PFSK-1 (cell line): Measurements from ENCODE around the gene TCF7L1.

Experiments used
- FOXP2 ChIP-seq: optimal IDR thresholded peaks from 2 replicates; pipeline ENCODE3; 2011; ENCODE audit warnings: borderline replicate concordance, control low read depth, inconsistent platforms; ENCODE audit not compliant: insufficient read depth; ENCODE audit errors: extremely low read length, extremely low read depth
- POLR2AphosphoS5 ChIP-seq: IDR thresholded peaks from 2 replicates; pipeline ENCODE4 v1.6.1; 2012; ENCODE audit warnings: low read depth, mild to moderate bottlenecking, control low read depth, low read length, moderate library complexity
- REST ChIP-seq, 2 experiments: IDR thresholded peaks; 2 replicates each; pipeline versions ENCODE4 v1.6.1 to v1.8.0; 2011 to 2012; ENCODE audit warnings: low read depth in 2 of 2, low read length in 2 of 2, control low read depth in 1 of 2, inconsistent platforms in 1 of 2, mild to moderate bottlenecking in 1 of 2, moderate library complexity in 1 of 2; ENCODE audit not compliant: insufficient read depth in 1 of 2
- SIN3A ChIP-seq: IDR thresholded peaks from 2 replicates; pipeline ENCODE4 v1.6.1; 2012; ENCODE audit warnings: mild to moderate bottlenecking, low read length, moderate library complexity, borderline replicate concordance; ENCODE audit not compliant: insufficient read depth
- TAF1 ChIP-seq: IDR thresholded peaks from 2 replicates; pipeline ENCODE4 v1.6.1; 2012; ENCODE audit warnings: low read length, control low read depth, borderline replicate concordance; ENCODE audit not compliant: insufficient read depth

DNA sequence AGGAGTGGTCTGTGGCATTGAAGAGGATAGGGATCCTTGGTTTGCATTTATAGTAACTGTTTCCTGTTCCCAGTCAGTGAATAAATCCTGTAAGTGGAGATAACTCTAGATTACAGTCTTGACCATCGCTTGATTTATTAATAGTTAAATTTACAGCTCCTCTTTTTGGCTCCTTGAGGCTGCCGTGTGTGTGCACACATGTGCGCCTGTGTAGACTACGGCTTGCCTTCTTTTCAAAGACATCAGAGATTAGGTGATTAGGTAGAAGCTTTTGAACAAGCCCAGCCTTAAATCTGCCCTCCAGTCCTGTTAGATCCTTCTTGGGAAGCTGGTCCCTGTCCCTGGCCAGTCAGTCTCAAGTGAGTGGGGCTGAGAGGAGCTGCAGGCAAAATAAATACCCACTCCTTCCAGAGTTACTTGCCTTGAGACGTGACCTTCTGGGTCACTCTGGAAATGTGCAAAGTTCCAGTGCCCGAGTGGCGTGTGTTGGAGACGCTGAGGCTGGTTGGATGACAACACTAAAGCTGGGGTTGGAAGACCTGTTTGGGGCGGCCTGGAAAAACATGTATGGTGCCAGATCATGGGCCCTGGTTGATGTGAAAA, 32.0 kb downstream of the TCF7L1 start:
- TF ChIP-seq POLR2AphosphoS5, result no peak
- no peak for TF ChIP-seq REST (IDR thresholded peaks at IDR 0.05; ENCODE audit: insufficient read depth in 1 of 2, low read depth in 2 of 2, low read length in 2 of 2)
- TF ChIP-seq SIN3A, result no peak
- no peak for TF ChIP-seq TAF1
- no peak for TF ChIP-seq FOXP2
